Measurements from ENCODE around the gene HOXD10.

HOXD10 gene

GRCh38 chr2:176152350-176153181 is 36.0 kb downstream of the HOXD10 start:
- no peak for FAIRE-seq

DNA sequence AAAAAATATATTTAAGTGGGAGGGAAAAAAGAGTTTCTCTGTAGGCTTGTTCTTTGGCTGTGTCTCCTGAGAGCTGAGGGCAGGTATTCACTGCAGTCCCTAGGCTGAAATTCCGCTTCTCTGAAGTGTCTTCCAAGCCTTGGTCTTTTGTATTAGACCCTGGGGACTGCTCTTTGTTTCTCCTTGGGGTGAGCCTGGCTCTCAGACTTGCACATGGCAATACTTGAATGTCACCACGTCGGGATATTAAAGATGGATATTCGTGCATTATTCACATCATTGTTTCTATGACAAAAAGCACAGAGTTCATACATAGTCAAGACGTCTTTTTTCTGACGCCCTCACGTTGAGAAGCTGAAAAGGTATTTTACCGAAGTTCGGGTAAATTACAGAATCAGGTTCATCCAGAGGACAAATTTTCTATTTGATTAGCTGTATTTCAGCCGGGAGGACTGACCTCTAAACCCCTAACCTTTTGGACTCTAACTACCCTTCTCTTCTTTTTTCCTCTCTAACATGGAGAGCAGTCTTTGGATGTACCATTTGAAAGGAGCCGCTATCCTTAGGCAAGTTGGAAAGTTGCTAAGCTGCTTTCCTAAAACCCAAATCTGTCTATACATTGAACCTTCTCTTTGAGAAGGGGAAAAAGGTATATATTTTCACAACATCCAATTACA is 38.1 kb downstream of the HOXD10 start:
- FAIRE-seq = no peak

DNA sequence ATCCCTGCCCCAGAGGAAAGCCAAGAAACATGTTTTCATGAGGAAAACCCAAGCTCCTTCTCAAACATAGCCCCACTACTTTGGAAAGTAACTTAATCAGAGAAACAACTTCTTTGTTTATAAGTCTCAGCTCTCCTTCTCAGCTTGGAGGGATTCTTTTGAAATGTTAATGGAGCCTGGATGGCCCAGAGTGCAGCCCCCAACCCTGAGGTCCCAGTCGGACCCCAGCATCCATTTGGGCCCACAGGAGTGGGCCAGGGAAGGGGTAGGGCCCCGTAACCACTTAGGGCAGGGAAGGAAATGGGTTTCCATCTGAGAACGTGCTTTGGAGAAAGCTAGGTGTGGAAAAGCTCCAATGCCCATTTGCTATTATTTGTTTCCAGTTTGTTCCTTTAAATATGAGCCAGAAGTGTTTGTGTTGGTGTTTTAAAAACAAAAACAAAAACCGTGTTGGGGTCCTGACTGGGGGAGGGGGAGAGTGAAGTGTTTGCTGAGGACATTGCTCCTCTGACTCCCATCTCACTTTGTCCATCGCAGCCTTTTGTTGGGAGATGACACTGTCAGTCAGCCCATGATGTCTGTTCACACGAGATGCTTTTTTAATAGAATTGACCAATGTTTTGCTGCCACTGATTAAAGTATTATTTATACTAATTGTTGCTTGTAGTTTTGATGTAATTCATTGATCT is 38.9 kb downstream of the HOXD10 start:
- no peak for FAIRE-seq

DNA sequence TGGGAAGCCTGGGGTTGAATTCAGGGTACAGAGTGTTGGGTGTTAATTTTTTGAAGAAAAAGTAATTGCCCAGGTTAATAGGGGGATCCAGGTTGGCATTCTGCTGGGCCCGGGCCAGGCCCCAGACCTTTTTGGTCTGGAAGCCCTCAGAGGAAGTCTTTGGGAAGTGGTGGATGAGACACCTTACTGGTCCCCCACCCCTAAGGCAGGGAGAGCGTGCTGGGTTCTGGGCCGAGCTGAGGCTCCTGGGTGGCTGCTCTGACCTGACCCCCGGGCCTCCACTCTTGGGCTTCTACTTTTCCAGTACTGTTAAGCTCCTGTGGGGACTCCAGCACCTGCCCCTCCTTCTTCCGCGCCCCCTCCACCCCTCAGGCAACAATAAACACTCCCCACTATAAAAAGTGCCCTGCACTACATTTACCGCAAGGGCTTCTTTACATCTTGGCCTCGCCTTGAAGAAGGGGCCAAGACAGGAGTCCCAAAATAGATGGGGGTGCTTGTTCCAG is 39.8 kb downstream of the HOXD10 start:
- no peak for FAIRE-seq

DNA sequence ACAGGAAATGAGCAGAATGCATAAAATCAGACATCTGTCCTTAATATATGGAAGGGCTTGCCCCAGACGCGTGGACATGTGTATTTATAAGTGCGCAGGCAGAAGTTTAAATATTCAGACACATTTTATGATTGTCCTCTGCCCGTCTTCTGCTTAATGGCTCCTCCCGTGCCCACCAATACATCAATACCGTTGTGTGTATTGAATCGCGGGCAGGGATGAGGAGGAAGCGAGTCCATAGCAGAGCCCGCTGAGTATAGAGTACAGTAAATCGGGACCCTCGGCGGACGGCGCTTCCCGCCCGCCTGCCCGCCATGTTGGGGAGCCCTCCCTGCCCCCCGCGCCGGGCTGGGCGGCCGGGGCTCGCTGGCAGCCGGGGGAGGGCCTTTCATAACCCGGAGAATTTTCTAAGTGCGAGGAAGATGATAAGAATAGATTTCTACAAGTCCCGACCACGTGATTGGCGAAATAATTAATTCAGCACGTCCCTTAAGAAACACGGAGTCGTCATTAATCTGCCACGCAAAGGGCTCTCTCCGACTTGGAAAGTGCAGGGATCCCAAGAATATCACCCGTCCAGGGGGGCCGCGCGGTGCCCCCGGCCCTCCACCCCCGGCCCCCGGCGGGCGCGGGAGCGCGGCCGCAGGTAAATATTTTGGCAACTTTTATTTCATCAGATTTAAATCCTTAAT is 40.4 kb downstream of the HOXD10 start, which contains the start of gene HOXD3:
HOXD3 (plus strand) TSS at position 501 of the 692 bp plus-strand sequence. CDS start 11,808 bp downstream, outside the sequence.
- no peak for FAIRE-seq

- FAIRE-seq = no peak
Observed at GRCh38 chr2:176157499-176158185, 41.1 kb downstream of the HOXD10 start.

GRCh38 chr2:176158186-176158591 is 41.6 kb downstream of the HOXD10 start:
- FAIRE-seq = no peak

DNA sequence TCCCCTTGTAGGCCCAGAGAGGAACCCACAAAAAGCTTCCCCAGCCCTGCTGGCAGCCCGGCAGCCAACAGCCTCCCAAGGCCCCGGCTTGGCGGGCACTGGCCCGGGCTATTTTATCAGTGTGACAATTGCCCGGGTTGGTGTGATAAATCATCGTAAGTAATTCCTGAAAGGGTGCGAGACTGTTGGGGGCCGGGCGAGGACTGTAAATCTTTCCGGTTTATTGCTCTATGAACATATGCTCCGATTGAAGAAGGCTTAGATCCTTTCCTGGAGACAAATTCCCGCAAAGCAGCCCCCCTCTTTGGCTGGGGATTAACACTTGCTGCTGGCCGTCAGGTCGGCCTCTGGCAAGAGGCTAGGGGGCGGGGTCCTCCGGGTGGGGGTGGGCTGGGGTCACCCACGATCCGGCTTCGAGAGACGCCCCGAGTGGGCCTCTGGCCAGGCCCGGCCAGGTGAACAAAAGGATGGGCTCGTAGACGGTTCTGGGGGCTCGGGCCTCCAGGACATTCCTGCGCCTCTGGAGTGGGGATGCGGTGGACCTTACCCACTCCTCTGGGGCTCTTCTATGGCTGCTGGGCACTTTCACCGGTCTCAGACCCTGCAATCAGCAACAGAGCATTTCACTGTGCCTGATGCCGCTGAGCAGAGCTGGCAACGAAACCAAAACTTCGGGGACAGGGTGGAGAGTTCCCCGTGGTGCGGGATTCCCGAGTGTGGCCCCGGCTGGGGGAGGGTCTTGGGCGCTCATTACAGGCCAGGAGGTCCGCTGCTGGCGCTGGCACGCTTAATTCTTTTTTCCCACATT is 42.5 kb downstream of the HOXD10 start:
- FAIRE-seq = no peak

- no peak for FAIRE-seq
Observed at GRCh38 chr2:176159663-176160250, 43.2 kb downstream of the HOXD10 start.

DNA sequence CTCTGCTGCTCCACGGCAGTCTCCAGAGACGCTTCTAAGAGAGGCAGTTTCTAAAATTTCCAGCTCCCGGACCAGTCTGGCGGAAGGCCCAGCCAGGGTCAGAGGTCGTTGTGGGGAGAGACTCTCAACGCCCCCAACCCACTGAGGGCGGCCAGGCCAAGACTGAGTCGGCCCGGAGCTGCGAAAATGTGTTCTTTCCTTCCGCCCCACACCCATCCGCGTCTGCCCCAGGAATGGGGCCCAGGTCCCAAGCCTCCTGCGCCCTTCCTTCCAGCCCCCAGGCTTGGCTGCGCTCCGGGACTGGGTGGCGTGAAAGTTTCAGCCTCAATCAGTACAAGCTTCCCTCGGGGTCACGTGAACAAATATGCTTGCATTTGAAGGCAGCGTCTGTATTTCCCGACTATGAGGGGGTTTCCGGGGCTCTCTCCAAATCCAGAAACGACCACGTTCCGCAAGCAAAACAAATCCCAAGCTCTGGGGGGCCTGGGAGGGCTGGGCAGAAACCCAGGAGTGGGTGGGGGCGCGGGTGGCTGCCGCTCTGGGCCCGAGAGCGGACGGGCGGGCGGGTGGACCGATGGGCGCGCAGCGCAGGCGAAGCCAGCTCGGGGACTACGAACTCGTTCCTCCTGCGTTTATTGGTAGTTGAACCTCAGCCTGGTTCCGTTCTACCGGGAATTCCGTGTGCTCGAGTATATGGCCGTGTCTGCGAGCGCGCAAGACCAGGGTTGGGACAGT is 43.8 kb downstream of the HOXD10 start:
- FAIRE-seq = no peak

DNA sequence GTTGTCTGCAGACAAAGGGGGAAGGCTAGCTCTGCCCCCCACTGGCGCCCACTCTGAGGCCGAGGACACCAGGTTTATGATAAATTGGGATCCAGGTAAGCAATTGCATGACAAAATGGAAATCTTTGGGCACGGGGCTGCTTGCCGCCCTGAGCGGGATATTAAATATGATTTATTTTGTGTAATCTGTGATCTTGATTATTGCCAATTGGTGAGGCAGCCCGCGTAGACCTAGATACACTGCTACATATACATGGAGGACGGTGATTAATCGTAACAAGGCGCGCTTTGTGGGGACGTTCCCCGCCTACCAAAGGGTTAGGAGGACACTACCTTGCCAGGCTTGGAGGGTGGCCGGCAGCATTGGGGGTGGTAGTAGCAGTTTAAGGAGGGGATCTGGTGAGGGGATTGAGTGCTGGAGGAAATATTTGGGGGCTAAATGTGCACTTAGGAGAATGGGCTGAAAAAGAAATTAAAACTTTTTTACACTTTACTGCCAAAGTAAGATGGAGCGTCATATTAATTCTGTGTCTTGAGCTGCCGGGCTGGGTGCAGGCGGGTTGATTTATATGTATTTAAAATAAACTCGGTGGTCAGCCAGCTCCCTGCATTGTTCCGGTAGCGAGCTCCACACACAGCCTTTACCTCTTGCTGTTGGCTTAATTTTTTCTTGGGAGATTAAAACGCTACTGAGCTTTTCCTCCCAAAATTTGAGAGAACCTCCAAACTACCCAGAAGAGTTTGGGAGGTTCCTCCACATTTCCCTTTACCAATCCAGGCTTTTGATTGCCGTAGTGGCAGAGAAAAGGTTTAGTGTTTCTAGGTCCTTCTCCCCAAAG is 44.6 kb downstream of the HOXD10 start:
- FAIRE-seq = no peak

GRCh38 chr2:176161825-176162626 is 45.4 kb downstream of the HOXD10 start:
- no peak for FAIRE-seq

DNA sequence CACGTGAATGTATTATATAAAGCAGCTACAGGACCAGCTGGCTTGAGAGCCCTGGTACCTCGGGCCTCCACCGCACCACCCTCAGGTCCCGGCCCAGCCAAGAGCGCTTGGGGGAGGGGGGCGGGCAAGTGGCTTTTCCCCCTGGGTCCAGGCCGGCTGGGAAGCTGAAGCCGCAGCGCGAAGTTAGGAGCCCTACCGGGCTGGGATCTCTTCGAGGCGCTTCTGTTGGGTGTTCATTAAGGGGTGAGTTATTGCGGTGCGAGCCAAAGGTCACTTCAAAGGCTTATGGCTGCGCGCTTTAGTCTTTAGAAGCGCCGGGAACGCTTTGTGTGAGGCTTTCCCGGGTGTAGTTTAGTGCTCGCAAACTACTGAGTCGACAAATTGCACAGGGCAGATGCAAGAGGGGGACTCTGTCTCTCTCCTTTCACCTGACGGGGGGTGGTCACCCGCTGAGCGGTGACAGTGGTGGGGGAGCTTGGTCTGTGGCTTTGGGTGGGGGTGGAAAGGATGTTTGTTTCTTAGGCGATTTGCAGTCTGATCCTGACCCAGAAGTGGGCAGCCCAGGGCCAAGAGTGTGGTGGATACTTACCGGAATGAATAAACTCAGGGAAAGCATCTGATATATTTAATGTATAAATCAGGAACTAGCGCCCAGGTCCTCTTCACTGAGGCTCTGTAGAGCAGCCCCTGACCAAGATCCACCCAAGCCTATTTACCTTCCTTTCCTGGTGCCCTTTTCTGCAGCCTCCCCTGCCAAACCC is 46.5 kb downstream of the HOXD10 start:
- FAIRE-seq = no peak

- FAIRE-seq = no peak
Observed at GRCh38 chr2:176163672-176164056, 47.1 kb downstream of the HOXD10 start.

- no peak for FAIRE-seq
Observed at GRCh38 chr2:176164201-176164600, 47.6 kb downstream of the HOXD10 start.

GRCh38 chr2:176164611-176165369 is 48.2 kb downstream of the HOXD10 start:
- no peak for FAIRE-seq

Data from colon (tissue), 2 donors.